HK-2 (cell line): ENCODE data around the gene POLE3.
A peak's percentile ranks its signal among the peaks of the same experiment; 100 is the strongest.
"Not testable (repeated sequence)": the region's sequence is repeated elsewhere in the genome, so short reads cannot be mapped to it uniquely, and the experiment has no call there.

Experiments
- DNase-seq: peaks from one replicate; pipeline ENCODE4 v3.0.0-alpha.2; 2018; ENCODE audit not compliant: unreplicated experiment

Gene POLE3

GRCh38 chr9:113403646-113404045, 6.8 kb downstream of the POLE3 start:
- no peak for DNase-seq

DNA sequence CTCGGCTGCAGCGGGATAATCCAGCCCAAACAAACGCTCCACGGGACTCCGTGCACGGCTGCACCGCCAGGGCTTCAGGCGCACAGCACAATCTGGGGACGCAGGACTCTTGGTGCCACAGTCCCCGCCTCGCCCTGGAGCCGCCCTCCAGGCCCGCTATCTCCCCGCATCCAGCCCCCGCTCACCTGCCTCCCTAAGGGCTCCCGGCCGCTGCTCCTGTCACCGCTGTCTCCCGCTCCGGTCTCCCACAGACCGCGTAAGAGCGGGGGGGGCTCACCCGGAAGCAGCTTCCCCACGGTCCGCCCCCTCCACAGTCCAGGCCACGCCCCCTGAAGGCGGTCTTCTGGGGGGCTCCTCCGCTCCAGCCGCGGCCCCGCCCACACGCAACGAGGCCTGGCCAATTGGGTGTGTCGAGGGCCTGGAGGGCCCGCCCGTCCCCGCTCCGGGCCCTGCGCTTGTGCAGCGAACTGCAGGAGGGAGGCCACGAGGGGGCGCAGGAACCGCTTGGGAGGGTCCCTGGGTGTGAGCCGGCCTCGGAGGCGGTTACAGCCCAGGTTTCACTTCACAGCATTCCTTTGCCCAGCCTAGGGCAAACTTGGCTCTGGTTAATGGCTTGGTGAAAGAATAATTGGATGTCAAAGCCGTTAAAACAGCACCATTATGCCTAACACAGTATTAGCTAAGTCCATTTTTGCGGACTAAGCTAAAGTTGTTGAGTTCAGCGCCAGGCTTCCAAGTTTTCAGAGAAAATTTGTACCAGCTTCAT, 9.3 kb downstream of the POLE3 start, which contains the start of gene ALAD:
TSS of gene ALAD (minus strand) at position 258 of the 766 bp plus-strand sequence. CDS start 7,725 bp downstream, outside the sequence.
- peak; percentile 99 for DNase-seq

GRCh38 chr9:113399646-113400200, 10.8 kb downstream of the POLE3 start:
- DNase-seq = no peak

GRCh38 chr9:113398796-113399195, 11.7 kb downstream of the POLE3 start:
- DNase-seq = peak; percentile 30

DNA sequence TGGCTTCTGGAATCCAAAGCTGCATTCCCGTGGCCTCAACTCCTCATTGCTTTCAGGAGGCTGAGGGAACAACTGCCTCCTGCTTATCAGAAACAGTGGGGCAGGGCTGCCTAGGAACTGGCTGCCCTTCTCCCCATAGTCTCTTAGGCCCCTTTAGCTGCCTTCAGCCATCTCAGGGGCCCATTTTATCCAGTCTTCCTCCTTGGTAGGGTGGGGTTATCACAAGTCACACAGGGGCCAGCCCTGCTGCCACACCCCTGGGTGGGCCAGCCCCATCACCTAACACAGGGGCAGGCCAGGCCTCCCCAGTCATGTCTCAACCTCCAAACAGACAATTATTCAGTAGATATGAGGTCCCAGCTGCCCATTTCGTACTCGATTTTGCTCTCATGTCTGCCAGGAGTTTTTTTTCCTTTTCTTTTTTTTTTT, 13.3 kb downstream of the POLE3 start:
- no peak for DNase-seq

GRCh38 chr9:113395000-113395861, 15.2 kb downstream of the POLE3 start:
- no peak for DNase-seq

DNA sequence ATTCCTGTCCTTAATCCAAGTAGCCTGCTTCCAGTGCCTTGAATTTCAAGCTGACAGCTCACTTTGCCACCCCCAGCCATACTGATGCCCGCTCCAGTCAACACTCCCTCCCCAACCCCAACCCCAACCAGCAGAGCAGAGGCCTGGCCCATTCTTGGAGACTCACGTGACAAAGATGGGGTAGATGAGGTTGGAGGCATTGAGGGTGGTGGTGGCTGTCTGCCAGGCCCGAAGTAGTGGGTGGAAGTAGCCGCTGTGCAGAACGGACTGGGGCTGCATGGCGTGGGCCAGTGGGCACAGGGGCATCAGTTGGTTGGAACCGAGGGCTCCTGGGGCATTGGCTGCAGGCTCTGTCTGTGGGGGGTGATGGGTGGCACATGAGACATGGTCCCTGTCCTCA, 17.2 kb downstream of the POLE3 start:
- no peak for DNase-seq

DNA sequence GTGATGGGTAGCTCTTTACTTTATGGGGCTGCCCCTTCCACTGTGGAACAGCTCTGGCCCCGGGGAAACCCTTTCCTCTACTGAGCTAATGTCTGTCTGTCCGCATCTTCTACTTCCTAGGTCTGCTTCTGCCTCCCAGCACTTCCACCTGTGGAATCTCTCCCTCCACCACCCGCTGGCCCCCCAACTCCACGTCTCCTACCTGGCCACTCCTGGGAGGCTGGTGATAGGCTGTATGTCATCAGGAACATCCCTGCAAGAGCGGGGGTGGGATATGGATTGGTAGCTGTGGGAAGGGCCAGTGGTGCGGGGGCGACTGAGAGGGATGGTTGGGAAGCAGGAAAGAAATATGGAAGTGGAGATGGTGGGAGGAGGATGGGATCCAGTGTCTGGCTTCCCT, 18.6 kb downstream of the POLE3 start:
- DNase-seq = no peak

DNA sequence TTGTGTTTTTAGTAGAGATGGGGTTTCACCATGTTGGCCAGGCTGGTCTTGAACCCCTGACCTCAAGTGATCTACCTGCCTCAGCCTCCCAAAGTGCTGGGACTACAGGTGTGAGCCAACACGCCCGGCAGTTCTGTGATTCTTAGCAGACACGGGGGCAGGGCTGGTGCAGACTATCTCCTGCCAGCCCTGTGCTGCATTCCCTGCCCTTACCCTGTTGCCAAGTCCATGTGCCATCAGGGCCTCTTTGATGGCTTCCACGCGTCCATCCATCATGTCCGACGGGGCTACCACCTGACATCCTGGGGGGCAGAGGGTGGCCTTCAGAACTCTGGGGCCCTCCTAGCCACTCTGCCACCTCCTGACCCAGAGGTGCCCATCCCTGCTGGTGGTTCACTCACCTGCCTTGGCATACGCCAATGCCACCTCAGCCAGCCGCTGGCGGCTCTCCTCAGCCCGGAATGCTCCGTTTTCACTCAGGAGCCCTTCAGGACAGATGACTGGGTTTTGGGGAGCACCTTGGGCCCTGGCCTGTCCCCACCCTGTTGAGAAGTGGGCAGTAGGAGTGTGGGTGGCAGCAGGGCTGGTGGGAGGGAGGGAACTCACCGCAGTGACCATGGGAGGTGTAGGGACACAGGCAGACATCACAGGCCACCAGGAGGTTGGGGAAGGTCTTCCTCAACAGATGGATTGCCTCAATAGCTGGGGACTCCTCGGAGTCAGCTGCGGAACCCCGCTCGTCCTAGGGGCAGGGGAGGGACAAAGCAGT, 20.1 kb downstream of the POLE3 start:
- no peak for DNase-seq

DNA sequence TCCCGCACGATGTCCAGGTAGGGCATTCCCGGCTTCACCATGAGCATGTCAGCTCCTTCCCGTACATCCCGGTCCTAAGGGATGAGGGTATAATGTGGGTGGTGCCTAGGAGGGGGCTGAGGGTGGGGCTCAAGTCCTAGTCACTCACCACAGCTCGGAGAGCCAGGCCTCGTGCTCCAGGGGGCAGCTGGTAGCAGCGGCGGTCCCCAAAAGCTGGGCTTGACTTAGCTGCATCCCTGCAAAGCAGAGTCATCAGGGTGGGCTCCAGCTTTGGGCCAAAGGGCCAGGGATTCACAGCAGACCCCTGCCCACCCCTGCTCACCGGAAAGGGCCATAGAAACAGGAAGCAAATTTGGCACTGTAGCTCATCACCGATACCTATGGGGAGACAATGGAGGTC, 21.0 kb downstream of the POLE3 start:
- DNase-seq = no peak

DNA sequence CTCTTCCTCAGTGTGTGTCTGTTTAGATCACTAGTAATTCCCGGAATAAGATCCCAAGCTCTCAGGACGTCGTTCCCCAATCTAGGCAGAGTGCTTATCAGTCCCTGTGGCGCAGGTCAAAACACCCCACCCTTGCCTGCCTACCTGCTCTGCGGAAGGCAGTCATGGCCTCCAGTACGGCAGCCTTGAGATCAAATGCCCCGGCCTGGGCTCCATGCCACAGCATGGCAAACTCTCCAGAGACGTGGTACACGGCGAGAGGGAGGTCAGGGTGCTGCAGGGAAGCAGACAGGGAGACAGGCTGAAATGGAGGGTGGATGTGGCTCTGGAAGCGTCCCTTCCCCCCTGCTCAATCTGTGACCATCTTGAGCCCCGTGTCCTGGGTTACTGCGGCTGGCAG, 21.6 kb downstream of the POLE3 start:
- no peak for DNase-seq

GRCh38 chr9:113387560-113388230, 22.8 kb downstream of the POLE3 start:
- DNase-seq = no peak

- DNase-seq = no peak
These were observed 23.7 kb downstream of the POLE3 start for GRCh38 chr9:113386571-113387393.

GRCh38 chr9:113381909-113382411, 28.5 kb downstream of the POLE3 start:
- no peak for DNase-seq

GRCh38 chr9:113381441-113381840, 29.0 kb downstream of the POLE3 start:
- DNase-seq = not testable (repeated sequence)

- DNase-seq = no peak
These were observed 29.6 kb downstream of the POLE3 start for GRCh38 chr9:113380869-113381378.

GRCh38 chr9:113379829-113380210, 30.7 kb downstream of the POLE3 start:
- not testable (repeated sequence) for DNase-seq

GRCh38 chr9:113379094-113379828, 31.2 kb downstream of the POLE3 start:
- DNase-seq = not testable (repeated sequence)
